Upper lobe of left lung (tissue), 6 donors: Measurements from ENCODE around the gene SMG7. TPM values are rescaled to one million over a fixed set of nuclear protein-coding genes. Genes with fewer than 3 reads are reported as not detected.

Experiments used
- ATAC-seq, 2 donors: fragments of 200-7000 bp; cut with Tn5 transposase; one replicate each; pipeline ENCODE4 v1.9.1; 2022; ENCODE audit warnings: mild to moderate bottlenecking in 2 of 2, moderate library complexity in 2 of 2; ENCODE audit not compliant: low FRiP score in 2 of 2
- DNase-seq, 2 donors: peaks; one replicate each; pipeline ENCODE4 v3.0.0-alpha.2; 2019 to 2020
- H3K27ac ChIP-seq, 4 donors: fragments of 200-600 bp; sonication (generic); one replicate each; pipeline ENCODE4 v1.5.1; 2016 to 2019
- H3K27me3 ChIP-seq, 4 donors: fragments of 200-600 bp; sonication (generic); one replicate each; pipeline ENCODE4 v1.5.1; 2017 to 2019
- H3K36me3 ChIP-seq, 4 donors: fragments of 200-600 bp; sonication (generic); one replicate each; pipeline ENCODE4 v1.5.1; 2016 to 2019
- H3K4me1 ChIP-seq, 4 donors: fragments of 200-600 bp; sonication (generic); one replicate each; pipeline ENCODE4 v1.5.1; 2018 to 2019
- H3K4me3 ChIP-seq, 4 donors: fragments of 200-600 bp; sonication (generic); one replicate each; pipeline ENCODE4 v1.5.1; 2017 to 2019; ENCODE audit warnings: mild to moderate bottlenecking in 2 of 4, moderate library complexity in 1 of 4
- H3K9me3 ChIP-seq, 4 donors: fragments of 200-600 bp; sonication (generic); one replicate each; pipeline ENCODE4 v1.5.1; 2018 to 2019
- EP300 ChIP-seq, 4 donors: sonication (generic); formaldehyde crosslinking; IDR thresholded peaks; one replicate each; pipeline ENCODE4 v1.5.1; 2017; ENCODE audit warnings: antibody characterized with exemption in 4 of 4, control low read depth in 2 of 4
- POLR2A ChIP-seq, 4 donors: fragments of 450-650 bp; IDR thresholded peaks; one replicate each; pipeline ENCODE4 v1.5.1; 2016 to 2017; ENCODE audit warnings: antibody characterized with exemption in 4 of 4, mild to moderate bottlenecking in 2 of 4
- POLR2AphosphoS5 ChIP-seq, 2 donors: sonication (generic); formaldehyde crosslinking; IDR thresholded peaks; one replicate each; pipeline ENCODE4 v1.5.1; 2017; ENCODE audit warnings: antibody characterized with exemption in 2 of 2
- WGBS, 2 donors: methylation state at CpG; one replicate each; pipeline ENCODE4 v1.1.5; 2017 to 2018; 5-methylcytosine and 5-hydroxymethylcytosine counted together
- total RNA-seq, 6 donors: library from RNA; depleted of rRNA in 4 of 6; stranded (reverse); fragments of >200 nt in 4 of 6; gene quantifications; one replicate each; pipeline versions ENCODE4 v1.1.0 to v1.2.1, GENCODE V29; 2016 to 2021
- TF ChIP-seq, protein P1 (sequence below), 6 experiments: fragments of 450-650 bp in 4 of 6; fragments of 200-600 bp in 2 of 6; sonication (generic) in 2 of 6; IDR thresholded peaks; one replicate each; pipeline ENCODE4 v1.5.1; 2016 to 2019; ENCODE audit warnings: antibody characterized with exemption in 6 of 6
- donor health status: DM: no; HTN: no; CAD: no; lungs with moderate emphysema.
- donor health status: DM: no; HTN: yes; CAD: no; lungs with severe emphysema.

SMG7 gene
- total RNA-seq, 6 donors from 2014 or later = 35.6 to 62.4 (median 50.5) TPM

DNA sequence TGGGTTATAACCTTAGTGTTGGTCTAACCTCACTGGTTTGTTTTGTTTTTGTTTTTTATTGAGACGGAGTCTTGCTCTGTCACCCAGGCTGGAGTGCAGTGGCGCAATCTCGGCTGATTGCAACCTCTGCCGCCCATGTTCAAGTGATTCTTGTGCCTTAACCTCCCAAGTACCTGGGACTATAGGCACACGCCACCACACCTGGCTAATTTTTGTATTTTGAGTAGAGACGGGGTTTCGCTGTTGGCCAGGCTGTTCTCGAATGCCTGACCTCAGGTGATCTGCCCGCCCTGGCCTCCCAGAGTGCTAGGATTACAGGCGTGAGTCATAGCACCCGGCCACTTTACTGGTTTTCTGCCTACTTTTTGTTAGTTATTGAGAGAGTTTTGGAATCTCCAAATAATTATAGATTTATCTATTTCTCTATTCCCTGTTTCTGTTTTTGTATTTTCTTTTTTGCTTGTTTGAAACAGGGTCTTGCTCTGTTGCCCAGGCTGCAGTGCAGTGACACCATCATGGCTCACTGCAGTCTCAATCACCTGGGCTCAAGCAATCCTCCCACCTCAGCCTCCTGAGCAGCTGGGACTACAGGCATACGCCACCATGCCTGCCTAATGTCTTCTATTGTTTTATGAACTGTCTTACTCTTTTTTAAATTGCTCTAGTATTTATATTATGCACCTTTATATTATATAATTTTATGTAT lies 21.4 kb downstream of the SMG7 start:
- DNase-seq = peak in 1 of 2 donors; percentile 31

DNA sequence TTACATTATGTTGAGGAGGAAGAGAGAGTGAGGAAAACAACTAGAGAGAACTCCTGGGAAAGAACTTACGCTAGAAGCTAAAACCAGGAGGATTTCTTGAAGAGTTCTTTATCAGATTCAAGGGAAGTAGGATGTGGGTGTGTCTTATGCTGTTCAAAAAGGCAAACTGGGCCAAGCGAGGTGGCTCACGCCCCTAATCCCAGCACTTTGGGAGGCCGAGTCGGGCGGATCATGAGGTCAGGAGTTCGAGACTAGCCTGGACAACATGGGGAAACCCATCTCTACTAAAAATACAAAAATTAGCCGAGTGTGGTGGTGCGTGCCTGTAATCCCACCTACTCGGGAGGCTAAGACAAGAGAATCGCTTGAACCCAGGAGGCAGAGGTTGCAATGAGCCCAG lies 23.1 kb downstream of the SMG7 start:
- H3K27me3 ChIP-seq = no peaks in the 10 kb centered on the region
- TF ChIP-seq, protein P1, sequence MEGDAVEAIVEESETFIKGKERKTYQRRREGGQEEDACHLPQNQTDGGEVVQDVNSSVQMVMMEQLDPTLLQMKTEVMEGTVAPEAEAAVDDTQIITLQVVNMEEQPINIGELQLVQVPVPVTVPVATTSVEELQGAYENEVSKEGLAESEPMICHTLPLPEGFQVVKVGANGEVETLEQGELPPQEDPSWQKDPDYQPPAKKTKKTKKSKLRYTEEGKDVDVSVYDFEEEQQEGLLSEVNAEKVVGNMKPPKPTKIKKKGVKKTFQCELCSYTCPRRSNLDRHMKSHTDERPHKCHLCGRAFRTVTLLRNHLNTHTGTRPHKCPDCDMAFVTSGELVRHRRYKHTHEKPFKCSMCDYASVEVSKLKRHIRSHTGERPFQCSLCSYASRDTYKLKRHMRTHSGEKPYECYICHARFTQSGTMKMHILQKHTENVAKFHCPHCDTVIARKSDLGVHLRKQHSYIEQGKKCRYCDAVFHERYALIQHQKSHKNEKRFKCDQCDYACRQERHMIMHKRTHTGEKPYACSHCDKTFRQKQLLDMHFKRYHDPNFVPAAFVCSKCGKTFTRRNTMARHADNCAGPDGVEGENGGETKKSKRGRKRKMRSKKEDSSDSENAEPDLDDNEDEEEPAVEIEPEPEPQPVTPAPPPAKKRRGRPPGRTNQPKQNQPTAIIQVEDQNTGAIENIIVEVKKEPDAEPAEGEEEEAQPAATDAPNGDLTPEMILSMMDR (IDR thresholded peaks at IDR 0.05) = no peak
- TF ChIP-seq POLR2A (IDR thresholded peaks at IDR 0.05) = no peak
- TF ChIP-seq EP300 (IDR thresholded peaks at IDR 0.05) = no peak
- TF ChIP-seq POLR2AphosphoS5 (IDR thresholded peaks at IDR 0.05) = no peak
- no peak for DNase-seq
- 94 to 95% methylated on average over 11 of the region's 11 CpGs for whole genome bisulfite sequencing, 2 donors
- H3K36me3 ChIP-seq = no peaks in the 10 kb centered on the region
- no peaks in the 10 kb centered on the region for H3K9me3 ChIP-seq
- no peak for ATAC-seq
- peaks cover 0 to 25% (median 11%) of the 10 kb centered on the region in 4 donors for H3K4me1 ChIP-seq
- H3K4me3 ChIP-seq = no peak overlapping the region
- no peak overlapping the region for H3K27ac ChIP-seq

More for the DNA sequence above, 21.4 kb downstream of the SMG7 start:
- Histone ChIP-seq H3K27ac (no peak overlapping the region), H3K9me3 (no peaks in the 10 kb centered on the region), H3K36me3 (no peaks in the 10 kb centered on the region), H3K4me3 (no peak overlapping the region), H3K4me1 (peaks cover 0 to 25% (median 11%) of the 10 kb centered on the region in 4 donors), H3K27me3 (no peaks in the 10 kb centered on the region)
- TF ChIP-seq EP300 (IDR thresholded peaks at IDR 0.05) = no peak
- no peak for TF ChIP-seq POLR2A (IDR thresholded peaks at IDR 0.05)
- no peak for TF ChIP-seq POLR2AphosphoS5 (IDR thresholded peaks at IDR 0.05)
- TF ChIP-seq, protein P1 (IDR thresholded peaks at IDR 0.05) = no peak
- no peak for ATAC-seq
- WGBS, 2 donors = 78 to 81% methylated on average over 12 of the region's 12 CpGs

- Histone ChIP-seq H3K27ac (no peak overlapping the region), H3K4me3 (no peak overlapping the region), H3K36me3 (no peaks in the 10 kb centered on the region), H3K27me3 (no peaks in the 10 kb centered on the region), H3K4me1 (peaks cover 0 to 21% (median 3%) of the 10 kb centered on the region in 4 donors), H3K9me3 (no peaks in the 10 kb centered on the region)
- 95 to 100% methylated on average over 2 of the region's 2 CpGs for WGBS, 2 donors
- DNase-seq = no peak
- TF ChIP-seq, protein P1 (IDR thresholded peaks at IDR 0.05) = no peak
- TF ChIP-seq POLR2AphosphoS5 (IDR thresholded peaks at IDR 0.05) (no peak), POLR2A (IDR thresholded peaks at IDR 0.05) (no peak), EP300 (IDR thresholded peaks at IDR 0.05) (no peak)
- no peak for ATAC-seq
These were observed 24.9 kb downstream of the SMG7 start for GRCh38 chr1:183497218-183497617.

DNA sequence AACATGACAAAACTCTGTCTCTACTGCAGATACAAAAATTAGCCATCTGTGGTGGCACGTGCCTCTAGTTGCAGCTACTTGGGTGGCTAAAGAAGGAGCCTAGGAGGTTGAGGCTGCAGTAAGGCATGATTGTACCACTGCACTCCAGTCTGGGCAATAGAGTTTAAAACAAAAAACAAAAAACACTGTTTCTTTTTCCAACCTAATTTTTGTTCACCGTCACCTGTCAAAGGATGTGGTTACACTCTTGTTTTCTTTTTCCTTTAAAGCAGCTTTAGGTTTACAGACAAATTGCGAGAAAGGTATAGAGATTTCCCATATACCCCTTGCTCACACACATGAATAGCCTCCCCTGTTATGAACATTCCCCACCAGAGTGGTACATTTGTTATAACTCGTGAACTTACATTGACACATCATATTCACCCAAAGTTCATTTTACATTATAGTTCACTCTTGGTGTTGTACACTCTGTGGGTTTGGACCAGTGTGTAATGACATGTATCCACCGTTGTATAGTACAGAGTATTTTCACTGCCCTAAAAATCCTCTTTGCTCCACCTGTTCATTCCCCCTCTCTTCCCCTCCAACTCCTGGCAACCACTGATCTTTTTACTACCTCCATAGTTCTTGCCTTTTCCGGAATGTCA lies 26.2 kb downstream of the SMG7 start:
- peaks cover 0 to 19% (median 5%) of the 10 kb centered on the region in 4 donors for H3K4me1 ChIP-seq
- no peak overlapping the region for H3K4me3 ChIP-seq
- no peak overlapping the region for H3K27ac ChIP-seq
- DNase-seq = no peak
- no peaks in the 10 kb centered on the region for H3K36me3 ChIP-seq
- ATAC-seq = no peak
- TF ChIP-seq, protein P1 (IDR thresholded peaks at IDR 0.05) = no peak
- TF ChIP-seq POLR2AphosphoS5 (IDR thresholded peaks at IDR 0.05) (no peak), EP300 (IDR thresholded peaks at IDR 0.05) (no peak), POLR2A (IDR thresholded peaks at IDR 0.05) (no peak)
- no peaks in the 10 kb centered on the region for H3K9me3 ChIP-seq
- H3K27me3 ChIP-seq = no peaks in the 10 kb centered on the region
- WGBS, 2 donors = 93 to 94% methylated on average over 6 of the region's 6 CpGs
